Measurements from ENCODE around the gene LAMA2. TPM values are rescaled to one million over a fixed set of nuclear protein-coding genes. Genes with fewer than 3 reads are reported as not detected.

Gene LAMA2
- total RNA-seq, 1 donor from 2014 or later = 0.27 TPM

GRCh38 chr6:129033180-129033579, 150.2 kb downstream of the LAMA2 start:
- Mint-ChIP-seq H3K9me3 (no peaks in the 10 kb centered on the region), H3K36me3 (ENCODE audit: low read depth) (no peaks in the 10 kb centered on the region), H3K4me3 (no peak overlapping the region), H3K27ac (no peak overlapping the region), H3K27me3 (no peaks in the 10 kb centered on the region), H3K4me1 (no peaks in the 10 kb centered on the region)
- POLR2A ChIA-PET = no interaction called here
- intact Hi-C loops (cut with micrococcal nuclease) = no loop called here
- TF ChIP-seq, protein P1, sequence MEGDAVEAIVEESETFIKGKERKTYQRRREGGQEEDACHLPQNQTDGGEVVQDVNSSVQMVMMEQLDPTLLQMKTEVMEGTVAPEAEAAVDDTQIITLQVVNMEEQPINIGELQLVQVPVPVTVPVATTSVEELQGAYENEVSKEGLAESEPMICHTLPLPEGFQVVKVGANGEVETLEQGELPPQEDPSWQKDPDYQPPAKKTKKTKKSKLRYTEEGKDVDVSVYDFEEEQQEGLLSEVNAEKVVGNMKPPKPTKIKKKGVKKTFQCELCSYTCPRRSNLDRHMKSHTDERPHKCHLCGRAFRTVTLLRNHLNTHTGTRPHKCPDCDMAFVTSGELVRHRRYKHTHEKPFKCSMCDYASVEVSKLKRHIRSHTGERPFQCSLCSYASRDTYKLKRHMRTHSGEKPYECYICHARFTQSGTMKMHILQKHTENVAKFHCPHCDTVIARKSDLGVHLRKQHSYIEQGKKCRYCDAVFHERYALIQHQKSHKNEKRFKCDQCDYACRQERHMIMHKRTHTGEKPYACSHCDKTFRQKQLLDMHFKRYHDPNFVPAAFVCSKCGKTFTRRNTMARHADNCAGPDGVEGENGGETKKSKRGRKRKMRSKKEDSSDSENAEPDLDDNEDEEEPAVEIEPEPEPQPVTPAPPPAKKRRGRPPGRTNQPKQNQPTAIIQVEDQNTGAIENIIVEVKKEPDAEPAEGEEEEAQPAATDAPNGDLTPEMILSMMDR (IDR thresholded peaks at IDR 0.05) = no peak
- no peak for DNase-seq
- CTCF ChIA-PET = no interaction called here
- no peak for ATAC-seq (ENCODE audit: low read depth)

DNA sequence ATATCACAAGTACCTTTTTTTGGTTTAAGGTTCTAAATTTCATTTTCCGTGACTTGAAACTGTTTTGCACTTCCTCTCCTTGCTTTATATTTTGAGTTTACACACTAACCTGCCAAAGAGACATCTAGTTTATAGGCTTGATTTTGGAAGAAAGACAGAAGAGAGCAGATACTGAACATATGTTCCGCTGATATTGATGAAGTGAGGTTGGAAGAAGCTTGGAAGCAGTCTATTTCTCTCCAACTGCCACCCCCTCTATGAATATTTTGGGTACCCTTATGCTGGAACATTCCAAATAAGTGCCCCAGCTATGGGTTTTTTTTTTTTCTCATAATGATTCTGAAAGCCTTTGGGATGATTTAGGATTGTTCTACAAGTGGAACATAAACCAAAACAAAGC, 150.6 kb downstream of the LAMA2 start:
- TF ChIP-seq, protein P1 (IDR thresholded peaks at IDR 0.05) = no peak
- no peaks in the 10 kb centered on the region for H3K9me3 Mint-ChIP-seq
- H3K27me3 Mint-ChIP-seq = no peaks in the 10 kb centered on the region
- no peaks in the 10 kb centered on the region for H3K4me1 Mint-ChIP-seq
- ChIA-PET CTCF (no interaction called here), POLR2A (no interaction called here)
- H3K27ac Mint-ChIP-seq = no peak overlapping the region
- H3K36me3 Mint-ChIP-seq (ENCODE audit: low read depth) = no peaks in the 10 kb centered on the region
- DNase-seq (no peak), ATAC-seq (ENCODE audit: low read depth) (no peak)
- intact Hi-C loops (cut with micrococcal nuclease) = no loop called here
- no peak overlapping the region for H3K4me3 Mint-ChIP-seq

DNA sequence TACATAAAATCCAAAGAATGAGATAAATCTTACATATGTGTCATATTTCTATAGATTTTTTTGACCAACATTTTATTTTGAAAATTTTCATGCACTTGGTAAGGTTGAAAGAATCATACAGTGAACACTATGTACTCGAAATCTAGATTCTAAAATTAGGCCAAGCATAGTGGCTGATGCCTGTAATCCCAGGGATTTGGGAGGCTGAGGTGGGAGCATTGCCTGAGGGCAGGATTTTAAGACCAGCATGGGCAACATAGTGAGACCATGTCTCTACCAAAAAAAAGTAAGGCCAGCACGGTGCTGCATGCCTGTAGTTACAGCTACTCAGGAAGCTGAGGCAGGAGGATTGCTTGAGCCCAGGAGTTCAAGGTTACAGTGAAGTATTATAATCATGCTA, 158.6 kb downstream of the LAMA2 start:
- Mint-ChIP-seq H3K27ac (no peak overlapping the region), H3K9me3 (no peaks in the 10 kb centered on the region), H3K4me3 (no peak overlapping the region), H3K4me1 (no peaks in the 10 kb centered on the region), H3K27me3 (no peaks in the 10 kb centered on the region), H3K36me3 (ENCODE audit: low read depth) (no peaks in the 10 kb centered on the region)
- DNase-seq = no peak
- ChIA-PET CTCF (no interaction called here), POLR2A (no interaction called here)
- TF ChIP-seq, protein P1 (IDR thresholded peaks at IDR 0.05) = no peak
- intact Hi-C loops (cut with micrococcal nuclease) = no loop called here
- ATAC-seq (ENCODE audit: low read depth) = no peak

DNA sequence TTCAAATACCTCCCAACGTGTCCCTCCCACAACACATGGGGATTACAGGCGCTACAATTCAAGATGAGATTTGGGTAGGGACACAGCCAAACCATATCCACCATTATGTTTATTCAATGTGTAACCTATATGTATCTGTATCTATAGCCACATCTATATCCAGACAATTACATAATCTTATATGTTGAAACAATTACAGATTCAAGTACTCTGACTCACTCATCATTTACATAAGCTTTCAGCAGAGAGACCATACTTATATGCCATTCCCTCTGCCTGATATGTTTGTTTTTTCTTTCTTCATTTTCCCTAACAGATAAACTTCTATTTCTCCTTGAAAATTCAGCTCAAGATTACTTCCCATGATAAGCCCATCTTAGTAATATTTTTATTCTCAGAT, 163.6 kb downstream of the LAMA2 start:
- H3K27ac Mint-ChIP-seq = no peak overlapping the region
- H3K36me3 Mint-ChIP-seq (ENCODE audit: low read depth) = no peaks in the 10 kb centered on the region
- ATAC-seq (ENCODE audit: low read depth) = no peak
- no peaks in the 10 kb centered on the region for H3K9me3 Mint-ChIP-seq
- H3K4me3 Mint-ChIP-seq = no peak overlapping the region
- TF ChIP-seq, protein P1 (IDR thresholded peaks at IDR 0.05) = no peak
- intact Hi-C loops (cut with micrococcal nuclease) = no loop called here
- no peaks in the 10 kb centered on the region for H3K27me3 Mint-ChIP-seq
- CTCF ChIA-PET = no interaction called here
- no peaks in the 10 kb centered on the region for H3K4me1 Mint-ChIP-seq
- POLR2A ChIA-PET = no interaction called here
- no peak for DNase-seq

DNA sequence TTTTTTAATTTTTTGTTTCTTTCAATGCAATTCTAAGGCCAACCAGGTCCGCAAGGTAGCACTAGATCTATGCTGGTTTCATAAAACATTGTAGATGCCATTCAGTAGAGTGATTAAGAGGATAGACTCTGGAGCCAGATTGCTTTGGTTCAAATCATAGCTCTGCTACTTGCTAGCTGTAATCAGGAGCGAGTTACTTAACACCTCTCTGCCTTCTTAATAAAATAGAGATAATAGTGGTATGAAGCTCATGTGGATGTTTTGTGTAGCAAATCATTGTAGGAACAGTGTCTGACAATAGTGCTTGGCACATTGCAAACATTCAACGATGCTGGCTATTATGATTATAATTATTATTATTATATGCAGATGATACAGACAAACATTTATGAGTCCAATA, 164.9 kb downstream of the LAMA2 start:
- no peak for ATAC-seq (ENCODE audit: low read depth)
- Mint-ChIP-seq H3K9me3 (no peaks in the 10 kb centered on the region), H3K36me3 (ENCODE audit: low read depth) (no peaks in the 10 kb centered on the region), H3K4me3 (no peak overlapping the region), H3K4me1 (no peaks in the 10 kb centered on the region), H3K27me3 (no peaks in the 10 kb centered on the region), H3K27ac (no peak overlapping the region)
- CTCF ChIA-PET = no interaction called here
- POLR2A ChIA-PET = no interaction called here
- TF ChIP-seq, protein P1 (IDR thresholded peaks at IDR 0.05) = no peak
- DNase-seq = no peak
- intact Hi-C loops (cut with micrococcal nuclease) = no loop called here
